T-helper 9 cell (primary cell): ENCODE data around the gene PARP2.

Experiments
- DNase-seq: peaks from one replicate; pipeline ENCODE4 v3.0.0-alpha.2; 2020

Gene PARP2

GRCh38 chr14:20403521-20403920 lies 60.1 kb downstream of the PARP2 start:
- no peak for DNase-seq
